B cell (primary cell): ENCODE measurements around the gene RSPH1. TPM values are rescaled to one million over a fixed set of nuclear protein-coding genes. Genes with fewer than 3 reads are reported as not detected.
"Not testable (repeated sequence)": the region's sequence is repeated elsewhere in the genome, so short reads cannot be mapped to it uniquely, and the experiment has no call there.

ENCODE experiments used
- ATAC-seq: fragments of 200-7000 bp; cut with Tn5 transposase; one replicate; pipeline ENCODE4 v1.10.0; 2021; ENCODE audit warnings: low read depth, mild to moderate bottlenecking, moderate number of reproducible peaks, moderate library complexity
- CTCF ChIA-PET: fragments of 350-600 bp; sonication (Branson Sonifier 250); formaldehyde crosslinking; loops from one replicate; lab custom pipeline; 2021; ENCODE audit warnings: antibody characterized with exemption, inconsistent platforms; lab: Charles Lee
- POLR2A ChIA-PET: fragments of 350-600 bp; sonication (Branson Sonifier 250); formaldehyde crosslinking; loops from one replicate; lab custom pipeline; 2021; ENCODE audit warnings: antibody characterized with exemption; lab: Charles Lee
- DNase-seq: peaks from one replicate; pipeline ENCODE4 v3.0.0; 2013
- H2AFZ ChIP-seq: 2 replicates; pipeline ENCODE4 v1.6.1; 2012; ENCODE audit warnings: mild to moderate bottlenecking, low read depth, low read length; ENCODE audit not compliant: insufficient read depth, poor library complexity, severe bottlenecking
- H3K27ac ChIP-seq, 2 donors: 1 replicate in 1 of 2; 2 replicates in 1 of 2; pipeline ENCODE4 v1.5.1; 2012 to 2013; ENCODE audit warnings: low read length in 2 of 2, mild to moderate bottlenecking in 2 of 2, moderate library complexity in 1 of 2
- H3K27me3 ChIP-seq, 4 experiments: fragments of 200-600 bp in 1 of 4; sonication (generic) in 1 of 4; replicated peaks in 1 of 4; 1 replicate in 2 of 4; 2 replicates in 2 of 4; pipeline versions ENCODE4 v1.6.1 to v1.7.0; 2013 to 2016; ENCODE audit warnings: low read length in 3 of 4, mild to moderate bottlenecking in 2 of 4, mixed read lengths in 1 of 4, moderate library complexity in 1 of 4; ENCODE audit not compliant: insufficient read depth in 4 of 4, control insufficient read depth in 3 of 4; ENCODE audit errors: control extremely low read depth in 1 of 4
- H3K36me3 ChIP-seq, 2 experiments: replicated peaks in 1 of 2; 1 replicate in 1 of 2; 2 replicates in 1 of 2; pipeline versions ENCODE4 v1.6.1 to v1.7.1; 2013; ENCODE audit warnings: low read length in 1 of 2; ENCODE audit not compliant: insufficient read depth in 2 of 2, control insufficient read depth in 1 of 2; ENCODE audit errors: control extremely low read depth in 1 of 2, extremely low read depth in 1 of 2
- H3K4me1 ChIP-seq, 2 donors: fragments of 200-600 bp in 1 of 2; sonication (generic) in 1 of 2; 1 replicate in 1 of 2; 2 replicates in 1 of 2; pipeline versions ENCODE4 v1.5.1 to v1.6.1; 2013 to 2017; ENCODE audit warnings: low read length in 2 of 2; ENCODE audit not compliant: control insufficient read depth in 2 of 2, insufficient read depth in 2 of 2
- H3K4me2 ChIP-seq: replicated peaks from 2 replicates; pipeline ENCODE3; 2012; ENCODE audit warnings: mild to moderate bottlenecking, low read depth, low read length; ENCODE audit not compliant: poor library complexity, severe bottlenecking
- H3K4me3 ChIP-seq, 5 experiments: fragments of 200-600 bp in 1 of 5; sonication (generic) in 1 of 5; 1 replicate in 3 of 5; 2 replicates in 2 of 5; pipeline versions ENCODE4 v1.5.1 to v1.7.0; 2011 to 2016; ENCODE audit warnings: low read length in 4 of 5, mild to moderate bottlenecking in 4 of 5, low read depth in 2 of 5, control low read depth in 1 of 5, moderate library complexity in 1 of 5; ENCODE audit not compliant: insufficient read depth in 1 of 5; ENCODE audit errors: control extremely low read depth in 1 of 5, extremely low read depth in 1 of 5
- H3K79me2 ChIP-seq: fragments of 200-600 bp; sonication (generic); one replicate; pipeline ENCODE4 v1.6.0; 2016; ENCODE audit warnings: low read length; ENCODE audit not compliant: control insufficient read depth, insufficient read depth
- H3K9ac ChIP-seq: fragments of 200-600 bp; sonication (generic); 2 replicates; pipeline ENCODE4 v1.6.1; 2017; ENCODE audit warnings: mild to moderate bottlenecking, low read length, moderate library complexity
- H3K9me3 ChIP-seq, 3 donors: one replicate each; pipeline versions ENCODE4 v1.6.1 to v1.7.1; 2013; ENCODE audit warnings: low read length in 2 of 3; ENCODE audit not compliant: control insufficient read depth in 2 of 3, insufficient read depth in 1 of 3; ENCODE audit errors: control extremely low read depth in 1 of 3
- H4K20me1 ChIP-seq: 2 replicates; pipeline ENCODE4 v1.6.0; 2012; ENCODE audit warnings: mild to moderate bottlenecking, low read length; ENCODE audit not compliant: insufficient read depth, control insufficient read depth, poor library complexity, severe bottlenecking
- H3K27ac Mint-ChIP-seq: one replicate; pipeline ENCODE4 v1.8.0; 2021; ENCODE audit warnings: mixed read lengths
- H3K27me3 Mint-ChIP-seq: one replicate; pipeline ENCODE4 v1.8.0; 2021; ENCODE audit warnings: mixed read lengths
- H3K4me1 Mint-ChIP-seq: one replicate; pipeline ENCODE4 v1.8.0; 2021; ENCODE audit warnings: mixed read lengths
- H3K4me3 Mint-ChIP-seq: one replicate; pipeline ENCODE4 v1.8.0; 2021; ENCODE audit warnings: mixed read lengths
- H3K9me3 Mint-ChIP-seq: one replicate; pipeline ENCODE4 v1.8.0; 2022; ENCODE audit warnings: mixed read lengths; ENCODE audit not compliant: insufficient read depth
- CTCF ChIP-seq: fragments of 200-600 bp; IDR thresholded peaks from one replicate; pipeline ENCODE4 v1.8.0; 2022; ENCODE audit warnings: antibody characterized with exemption, mild to moderate bottlenecking
- EZH2 ChIP-seq: IDR thresholded peaks from 2 replicates; pipeline ENCODE4 v1.6.1; 2012; ENCODE audit warnings: borderline replicate concordance, low read depth, mild to moderate bottlenecking, moderate library complexity, low read length; ENCODE audit not compliant: insufficient read depth, poor library complexity, severe bottlenecking
- WGBS: methylation state at CpG from one replicate; pipeline ENCODE4 v1.1.5; 2013; ENCODE audit warnings: missing lambda C conversion rate; ENCODE audit not compliant: insufficient coverage; 5-methylcytosine and 5-hydroxymethylcytosine counted together
- intact Hi-C: fragments of 100-400 bp; cut with micrococcal nuclease; formaldehyde crosslinking; loops from one replicate; pipeline ENCODE4 v1.10.0; 2022
- polyA plus RNA-seq: library from polyadenylated mRNA; depleted of rRNA; stranded (reverse); fragments of >200 nt; gene quantifications from 2 replicates; pipeline ENCODE4 v1.2.3, GENCODE V29; 2012
- total RNA-seq, 2 donors: library from RNA; stranded (reverse); fragments of 120-200 nt in 1 of 2; gene quantifications; 1 replicate in 1 of 2; 2 replicates in 1 of 2; pipeline versions ENCODE4 v1.2.3 to v1.2.4, GENCODE V29; 2013 to 2022

RSPH1 gene
- total and polyA plus RNA-seq, 2 donors (not counting 1 experiment from before 2014, with no cell fraction given), result 0.10 to 0.64 TPM

- DNase-seq (no peak), ATAC-seq (no peak)
- no peak overlapping the region for H3K27ac Mint-ChIP-seq
- no peak overlapping the region for H3K4me3 Mint-ChIP-seq
- Histone ChIP-seq H3K4me1 (peaks cover 11 to 55% of the 10 kb centered on the region in 2 donors), H3K9ac (no peak overlapping the region), H3K36me3 (no peaks in the 10 kb centered on the region), H3K27me3 (peaks cover 0 to 26% (median 1%) of the 10 kb centered on the region in 4 experiments), H4K20me1 (no peaks in the 10 kb centered on the region), H3K79me2 (no peaks in the 10 kb centered on the region), H2AFZ (no peak overlapping the region), H3K27ac (no peak overlapping the region), H3K9me3 (no peaks in the 10 kb centered on the region), H3K4me3 (no peak overlapping the region), H3K4me2 (no peak overlapping the region)
- CTCF ChIA-PET, result no interaction called here
- intact Hi-C loops, result no loop called here
- peaks cover 22% of the 10 kb centered on the region for H3K27me3 Mint-ChIP-seq
- peaks cover 31% of the 10 kb centered on the region for H3K4me1 Mint-ChIP-seq
- POLR2A ChIA-PET, result no interaction called here
- WGBS, result 100% methylated on average over 8 of the region's 9 CpGs
- no peaks in the 10 kb centered on the region for H3K9me3 Mint-ChIP-seq
- TF ChIP-seq CTCF (no peak), EZH2 (no peak)
These were observed 24.8 kb downstream of the RSPH1 start for GRCh38 chr21:42471206-42471605.

- Mint-ChIP-seq H3K27me3 (peaks cover 19% of the 10 kb centered on the region), H3K4me1 (peaks cover 43% of the 10 kb centered on the region)
- H3K36me3 ChIP-seq, DNase-seq, POLR2A ChIA-PET, H3K4me3 ChIP-seq, H3K9me3 ChIP-seq, H3K4me2 ChIP-seq, H3K27ac Mint-ChIP-seq, H4K20me1 ChIP-seq, H3K4me3 Mint-ChIP-seq, H2AFZ ChIP-seq, H3K79me2 ChIP-seq, H3K9ac ChIP-seq, ATAC-seq, H3K27ac ChIP-seq, H3K9me3 Mint-ChIP-seq, intact Hi-C loops: not testable (repeated sequence)
- CTCF ChIA-PET, result interaction anchor here (0.6 to 3.6 kb wide), 3 partner anchors 19 to 244 kb away, joined by 3 to 37 read pairs (median 4); no protein-coding TSS in a partner anchor
- H3K27me3 ChIP-seq, result peaks cover 0 to 21% (median 1%) of the 10 kb centered on the region in 4 experiments
- WGBS, result 100% methylated on average over 2 of the region's 4 CpGs
- peaks cover 26 to 57% of the 10 kb centered on the region in 2 donors for H3K4me1 ChIP-seq
These were observed 26.3 kb downstream of the RSPH1 start for GRCh38 chr21:42469726-42470125.
